Measurements from ENCODE around the gene ARPC2. TPM values are rescaled to one million over a fixed set of nuclear protein-coding genes. Genes with fewer than 3 reads are reported as not detected.
"Not testable (repeated sequence)": the region's sequence is repeated elsewhere in the genome, so short reads cannot be mapped to it uniquely, and the experiment has no call there.

ARPC2 gene
- total RNA-seq, 1 donor from 2014 or later: 464 TPM

DNA sequence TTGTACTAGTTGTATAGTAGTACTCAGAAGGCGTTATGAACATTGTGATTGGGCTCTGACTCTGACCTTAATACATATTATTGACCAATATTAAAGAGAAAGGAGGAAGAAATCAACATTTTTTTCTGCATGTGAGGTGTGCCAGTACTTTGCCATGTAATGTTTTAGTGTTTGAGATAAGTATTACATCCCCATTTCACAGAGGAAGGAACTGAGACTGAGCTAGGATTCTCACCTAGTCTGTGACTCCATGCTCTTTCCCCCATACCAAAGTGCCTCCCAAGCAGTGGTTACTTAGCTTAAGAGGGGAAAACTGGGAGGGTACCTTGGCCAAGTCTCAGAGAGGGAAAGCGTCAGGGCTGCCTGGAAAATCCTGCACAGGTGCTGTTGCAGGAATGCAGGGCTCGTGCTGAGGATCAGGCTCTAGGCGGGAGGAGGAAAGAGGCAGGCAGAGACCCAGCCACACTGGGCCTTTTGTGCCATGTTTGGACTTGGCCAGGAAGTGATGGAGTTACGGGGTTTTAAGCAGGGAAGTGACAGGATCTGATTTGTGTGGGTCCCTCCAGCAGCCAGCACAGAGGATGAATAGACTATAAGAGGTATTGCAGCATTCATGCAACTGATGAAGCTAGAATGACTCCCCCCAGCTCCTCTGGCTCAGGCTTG lies 55.0 kb downstream of the ARPC2 start:
- DNase-seq (ENCODE audit: low read depth): no peak
- TF ChIP-seq, protein P1, sequence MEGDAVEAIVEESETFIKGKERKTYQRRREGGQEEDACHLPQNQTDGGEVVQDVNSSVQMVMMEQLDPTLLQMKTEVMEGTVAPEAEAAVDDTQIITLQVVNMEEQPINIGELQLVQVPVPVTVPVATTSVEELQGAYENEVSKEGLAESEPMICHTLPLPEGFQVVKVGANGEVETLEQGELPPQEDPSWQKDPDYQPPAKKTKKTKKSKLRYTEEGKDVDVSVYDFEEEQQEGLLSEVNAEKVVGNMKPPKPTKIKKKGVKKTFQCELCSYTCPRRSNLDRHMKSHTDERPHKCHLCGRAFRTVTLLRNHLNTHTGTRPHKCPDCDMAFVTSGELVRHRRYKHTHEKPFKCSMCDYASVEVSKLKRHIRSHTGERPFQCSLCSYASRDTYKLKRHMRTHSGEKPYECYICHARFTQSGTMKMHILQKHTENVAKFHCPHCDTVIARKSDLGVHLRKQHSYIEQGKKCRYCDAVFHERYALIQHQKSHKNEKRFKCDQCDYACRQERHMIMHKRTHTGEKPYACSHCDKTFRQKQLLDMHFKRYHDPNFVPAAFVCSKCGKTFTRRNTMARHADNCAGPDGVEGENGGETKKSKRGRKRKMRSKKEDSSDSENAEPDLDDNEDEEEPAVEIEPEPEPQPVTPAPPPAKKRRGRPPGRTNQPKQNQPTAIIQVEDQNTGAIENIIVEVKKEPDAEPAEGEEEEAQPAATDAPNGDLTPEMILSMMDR (IDR thresholded peaks at IDR 0.05; ENCODE audit: insufficient read depth, low read length, poor library complexity, severe bottlenecking): no peak
- peaks cover 2% of the 10 kb centered on the region for H3K36me3 ChIP-seq (ENCODE audit: control insufficient read depth, insufficient read depth, low read length)
- no peak overlapping the region for H3K4me3 ChIP-seq (ENCODE audit: low read depth, low read length)
- no peaks in the 10 kb centered on the region for H3K27me3 ChIP-seq (ENCODE audit: control insufficient read depth, insufficient read depth, low read length)

DNA sequence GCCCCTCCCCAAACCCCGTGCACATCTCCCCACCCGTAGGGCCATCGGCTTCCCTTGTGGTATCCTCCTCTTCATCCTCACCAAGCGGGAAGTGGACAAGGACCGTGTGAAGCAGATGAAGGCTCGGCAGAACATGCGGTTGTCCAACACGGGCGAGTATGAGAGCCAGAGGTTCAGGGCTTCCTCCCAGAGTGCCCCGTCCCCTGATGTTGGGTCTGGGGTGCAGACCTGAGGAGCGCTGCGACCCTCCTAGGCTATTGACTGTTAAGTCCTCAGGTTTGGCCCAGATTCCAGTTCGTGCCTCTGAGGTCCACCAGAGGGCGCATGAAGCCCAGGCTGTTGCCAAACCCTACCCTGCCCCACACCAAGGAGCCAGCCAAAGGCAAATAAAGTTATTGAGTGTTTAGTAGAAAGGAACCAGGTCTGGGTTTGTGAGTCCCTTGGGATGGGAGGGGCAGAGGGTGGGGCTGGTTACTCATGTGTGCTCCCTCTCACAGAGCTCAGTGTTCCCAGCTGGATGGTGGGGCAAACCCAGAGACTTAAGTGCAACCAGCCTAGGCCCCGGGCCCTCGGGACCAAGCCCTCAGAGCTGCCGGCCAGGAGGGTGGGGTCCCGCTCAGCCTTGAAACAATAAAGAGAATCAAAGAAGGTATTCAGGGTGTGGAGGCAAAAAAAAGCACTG lies 55.7 kb downstream of the ARPC2 start:
- H3K36me3 ChIP-seq (ENCODE audit: control insufficient read depth, insufficient read depth, low read length): peaks cover 2% of the 10 kb centered on the region
- no peak overlapping the region for H3K4me3 ChIP-seq (ENCODE audit: low read depth, low read length)
- TF ChIP-seq, protein P1 (IDR thresholded peaks at IDR 0.05; ENCODE audit: insufficient read depth, low read length, poor library complexity, severe bottlenecking): peak; percentile 94
- no peaks in the 10 kb centered on the region for H3K27me3 ChIP-seq (ENCODE audit: control insufficient read depth, insufficient read depth, low read length)
- DNase-seq (ENCODE audit: low read depth): peak; percentile 75

DNA sequence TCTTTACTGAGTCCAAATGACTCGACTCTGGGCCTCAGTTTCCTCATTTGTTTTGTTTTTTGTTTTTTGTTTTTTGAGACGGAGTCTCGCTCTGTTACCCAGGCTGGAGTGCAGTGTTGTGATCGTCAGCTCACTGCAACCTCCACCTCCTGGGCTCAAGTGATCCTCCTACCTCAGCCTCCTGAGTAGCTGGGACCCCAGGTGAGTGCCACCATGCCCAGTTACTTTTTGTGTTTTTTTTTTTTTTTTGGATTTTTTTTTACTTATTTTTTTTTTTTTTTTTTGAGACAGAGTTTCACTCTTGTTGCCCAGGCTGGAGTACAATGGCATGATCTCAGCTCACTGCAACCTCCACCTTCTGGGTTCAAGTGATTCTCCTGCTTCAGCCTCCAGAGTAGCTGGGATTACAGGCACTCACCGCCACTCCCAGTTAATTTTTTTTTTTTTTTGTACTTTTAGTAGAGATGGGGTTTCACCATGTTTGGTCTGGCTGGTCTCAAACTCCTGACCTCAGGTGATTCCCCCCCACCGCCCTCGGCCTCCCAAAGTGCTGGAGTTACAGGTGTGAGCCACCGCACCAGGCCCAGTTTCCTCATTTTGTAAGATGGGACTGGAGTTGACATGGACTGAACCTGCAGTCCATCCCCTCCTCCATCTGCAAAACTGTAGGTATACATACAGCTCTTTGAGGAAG lies 56.4 kb downstream of the ARPC2 start:
- not testable (repeated sequence) for H3K36me3 ChIP-seq (ENCODE audit: control insufficient read depth, insufficient read depth, low read length); H3K4me3 ChIP-seq (ENCODE audit: low read depth, low read length); H3K27me3 ChIP-seq (ENCODE audit: control insufficient read depth, insufficient read depth, low read length); DNase-seq (ENCODE audit: low read depth)

DNA sequence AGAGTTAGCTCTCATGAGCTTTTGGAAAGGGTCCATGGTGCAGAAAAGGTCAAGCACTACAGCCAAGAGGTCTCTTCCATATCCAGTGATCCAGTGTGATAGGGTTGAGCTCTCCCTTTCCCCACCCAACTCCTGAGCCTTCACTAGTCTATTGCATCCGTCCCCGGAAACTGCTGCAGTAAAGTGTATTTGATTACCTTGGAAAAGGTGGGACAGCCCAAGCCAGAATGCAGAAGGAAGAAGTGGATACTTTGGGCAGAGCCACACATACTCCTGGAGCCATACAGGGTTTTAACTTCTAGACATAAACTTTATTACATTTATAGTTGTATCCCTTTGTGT lies 56.9 kb downstream of the ARPC2 start:
- TF ChIP-seq, protein P1 (IDR thresholded peaks at IDR 0.05; ENCODE audit: insufficient read depth, low read length, poor library complexity, severe bottlenecking): no peak
- peaks cover 2% of the 10 kb centered on the region for H3K36me3 ChIP-seq (ENCODE audit: control insufficient read depth, insufficient read depth, low read length)
- H3K4me3 ChIP-seq (ENCODE audit: low read depth, low read length): no peak overlapping the region
- no peaks in the 10 kb centered on the region for H3K27me3 ChIP-seq (ENCODE audit: control insufficient read depth, insufficient read depth, low read length)
- no peak for DNase-seq (ENCODE audit: low read depth)

DNA sequence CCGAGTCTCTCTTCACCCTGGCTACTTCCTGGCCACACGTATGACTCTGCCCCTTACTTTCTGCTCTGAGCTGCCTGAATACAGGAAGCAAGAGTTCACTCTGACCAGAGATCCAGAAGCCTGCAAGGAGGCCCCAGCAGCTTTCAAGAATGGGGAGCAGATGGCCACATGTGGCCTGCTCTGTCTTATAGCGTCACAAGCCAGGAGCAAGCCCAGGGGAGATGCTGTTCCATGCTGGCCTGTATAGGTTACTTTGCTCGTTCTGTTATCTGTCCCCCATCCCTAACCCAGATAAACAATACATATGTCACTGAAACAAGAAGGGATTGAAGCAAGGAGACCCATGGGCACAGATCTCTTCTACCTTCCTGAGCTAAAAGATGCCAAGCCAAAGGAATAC lies 57.6 kb downstream of the ARPC2 start:
- Histone ChIP-seq H3K4me3 (ENCODE audit: low read depth, low read length) (no peak overlapping the region), H3K27me3 (ENCODE audit: control insufficient read depth, insufficient read depth, low read length) (no peaks in the 10 kb centered on the region), H3K36me3 (ENCODE audit: control insufficient read depth, insufficient read depth, low read length) (peaks cover 2% of the 10 kb centered on the region)
- no peak for DNase-seq (ENCODE audit: low read depth)
- TF ChIP-seq, protein P1 (IDR thresholded peaks at IDR 0.05; ENCODE audit: insufficient read depth, low read length, poor library complexity, severe bottlenecking): no peak

DNA sequence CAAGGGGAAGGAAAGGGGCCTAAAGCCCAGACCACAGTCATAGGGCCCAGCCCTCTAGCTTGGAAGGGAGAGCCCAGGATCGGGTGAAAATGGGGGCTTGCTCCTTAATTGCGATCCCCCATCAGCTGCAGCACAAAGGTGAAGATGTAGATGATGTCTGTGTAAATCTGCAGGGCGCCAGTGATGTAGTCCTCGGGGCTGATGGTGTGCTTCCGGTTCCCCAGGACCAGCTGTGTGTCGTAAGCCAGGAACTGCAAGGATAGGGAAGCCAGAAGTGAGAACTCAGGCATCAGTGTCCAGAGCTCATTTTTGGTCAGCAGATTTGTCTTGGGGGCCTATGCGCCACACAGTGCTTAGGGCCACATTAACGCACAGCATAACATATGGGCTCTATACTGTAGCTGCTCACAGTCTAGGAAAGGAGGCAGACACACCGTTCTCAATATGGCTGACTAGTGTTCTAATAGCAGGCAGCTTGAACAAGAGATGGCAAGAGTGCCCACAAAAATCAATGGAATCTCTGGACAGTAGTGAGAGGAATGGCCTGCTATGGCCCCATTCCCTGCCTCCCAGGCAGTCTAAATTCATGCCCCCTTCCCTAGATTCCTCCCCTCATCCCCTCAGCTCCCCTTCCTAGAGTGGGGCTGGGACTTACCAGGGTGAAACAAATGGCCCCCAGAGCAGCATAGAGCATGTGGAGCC lies 58.5 kb downstream of the ARPC2 start:
- DNase-seq (ENCODE audit: low read depth): no peak
- Histone ChIP-seq H3K27me3 (ENCODE audit: control insufficient read depth, insufficient read depth, low read length) (no peaks in the 10 kb centered on the region), H3K36me3 (ENCODE audit: control insufficient read depth, insufficient read depth, low read length) (peaks cover 3% of the 10 kb centered on the region), H3K4me3 (ENCODE audit: low read depth, low read length) (no peak overlapping the region)
- TF ChIP-seq, protein P1 (IDR thresholded peaks at IDR 0.05; ENCODE audit: insufficient read depth, low read length, poor library complexity, severe bottlenecking): no peak
